HepG2 (cell line): ENCODE data around the gene CEP250. TPM values are rescaled to one million over a fixed set of nuclear protein-coding genes. Genes with fewer than 3 reads are reported as not detected.

ENCODE experiments used
- HMGXB3 ChIP-seq: sonication (generic); formaldehyde crosslinking; IDR thresholded peaks from 2 replicates; pipeline ENCODE4 v1.4.0; 2020; ENCODE audit warnings: missing genetic modification reagents, borderline replicate concordance
- KAT7 ChIP-seq: IDR thresholded peaks from 2 replicates; pipeline ENCODE4 v1.6.1; 2018; ENCODE audit warnings: borderline replicate concordance, missing compliant biosample characterization
- MAX ChIP-seq: IDR thresholded peaks from 2 replicates; pipeline ENCODE4 v1.6.1; 2012; ENCODE audit warnings: inconsistent platforms
- MIER3 ChIP-seq: IDR thresholded peaks from 2 replicates; pipeline ENCODE4 v1.6.1; 2016; ENCODE audit warnings: missing compliant biosample characterization, borderline replicate concordance
- MTF1 ChIP-seq: sonication (generic); formaldehyde crosslinking; IDR thresholded peaks from 2 replicates; pipeline ENCODE4 v1.5.0; 2020; ENCODE audit warnings: missing genetic modification reagents
- NCOA1 ChIP-seq: sonication (generic); formaldehyde crosslinking; IDR thresholded peaks from 2 replicates; pipeline ENCODE4 v1.9.0; 2021; ENCODE audit warnings: missing genetic modification reagents
- NFE2L2 ChIP-seq: fragments of 150-350 bp; IDR thresholded peaks from 2 replicates; pipeline ENCODE4 v1.6.1; 2014; ENCODE audit warnings: low read length
- NFYC ChIP-seq: IDR thresholded peaks from 2 replicates; pipeline ENCODE4 v1.6.1; 2016; ENCODE audit warnings: missing genetic modification reagents, missing compliant biosample characterization
- NR2C2 ChIP-seq: sonication (generic); formaldehyde crosslinking; IDR thresholded peaks from 2 replicates; pipeline ENCODE4 v1.4.0; 2020; ENCODE audit warnings: missing genetic modification reagents, mild to moderate bottlenecking, moderate library complexity, borderline replicate concordance
- PRDM15 ChIP-seq: sonication (generic); formaldehyde crosslinking; IDR thresholded peaks from 2 replicates; pipeline ENCODE4 v1.4.0; 2020; ENCODE audit warnings: missing genetic modification reagents
- SAP130 ChIP-seq: IDR thresholded peaks from 2 replicates; pipeline ENCODE4 v1.6.1; 2016; ENCODE audit warnings: low read depth
- TCF7 ChIP-seq: sonication (generic); IDR thresholded peaks from 2 replicates; pipeline ENCODE4 v1.6.1; 2016; ENCODE audit warnings: antibody characterized with exemption, low read depth
- THAP11 ChIP-seq: IDR thresholded peaks from 2 replicates; pipeline ENCODE4 v1.6.1; 2016; ENCODE audit warnings: missing biosample characterization, missing genetic modification reagents
- ZNF543 ChIP-seq: sonication (generic); formaldehyde crosslinking; IDR thresholded peaks from 2 replicates; pipeline ENCODE4 v1.4.0; 2020; ENCODE audit warnings: mild to moderate bottlenecking, missing genetic modification reagents
- ZNF883 ChIP-seq: sonication (generic); formaldehyde crosslinking; IDR thresholded peaks from 2 replicates; pipeline ENCODE4 v1.5.1; 2020; ENCODE audit warnings: mild to moderate bottlenecking, missing genetic modification reagents; ENCODE audit errors: not compliant biosample characterization
- ZSCAN5A ChIP-seq: sonication (generic); formaldehyde crosslinking; IDR thresholded peaks from 2 replicates; pipeline ENCODE4 v1.8.0; 2022; ENCODE audit warnings: mild to moderate bottlenecking, missing genetic modification reagents, borderline replicate concordance
- ZSCAN9 ChIP-seq: IDR thresholded peaks from 2 replicates; pipeline ENCODE4 v1.6.1; 2016; ENCODE audit warnings: borderline replicate concordance
- polyA plus RNA-seq, 8 experiments: library from polyadenylated mRNA; depleted of rRNA in 3 of 8; stranded (reverse) in 7 of 8; unstranded in 1 of 8; fragments of >200 nt; fragmentation: Illumina TruSeq in 4 of 8; extraction: Trizol in 4 of 8; gene quantifications; 2 replicates each; pipeline versions ENCODE4 v1.2.1 to v1.2.3, GENCODE V29; 2011 to 2016; ENCODE audit warnings: low read depth in 4 of 8, missing spikeins in 1 of 8, mixed read lengths in 1 of 8; ENCODE audit not compliant: insufficient read depth in 1 of 8
- total RNA-seq, 5 experiments: library from RNA; depleted of rRNA; stranded (reverse); fragments of >200 nt; fragmentation: Illumina TruSeq; extraction: Trizol; gene quantifications; 2 replicates each; pipeline ENCODE4 v1.2.3, GENCODE V29; 2016; ENCODE audit warnings: low read depth in 1 of 5
- TF ChIP-seq, protein P1 (sequence below): IDR thresholded peaks from 2 replicates; pipeline ENCODE4 v1.6.1; 2012; ENCODE audit warnings: low read depth, low read length, improper control_type of control experiment

Gene CEP250
- total and polyA plus RNA-seq, 2 of the 13 experiments (the other 11 are each of a cell fraction or from before 2014, with no cell fraction given): 28.8 to 55.3 TPM

GRCh38 chr20:35447082-35447789 lies 8.2 kb upstream of the CEP250 start (continued):
- TF ChIP-seq PRDM15 (CRISPR knock-in tag) (no peak), KAT7 (CRISPR knock-in tag) (0 out of 2 replicates have a peak, but pooled peaks have one; percentile 18), TCF7 (no peak), NR2C2 (CRISPR knock-in tag) (peak; percentile 26; the same call in 1 of the 2 replicates), THAP11 (CRISPR knock-in tag) (0 out of 2 replicates have a peak, but pooled peaks have one; percentile 39), MTF1 (no peak), NCOA1 (0 out of 2 replicates have a peak, but pooled peaks have one; percentile 44), ZNF883 (no peak), ZNF543 (CRISPR knock-in tag) (0 out of 2 replicates have a peak, but pooled peaks have one; percentile 24), NFYC (no peak), ZSCAN5A (no peak), MIER3 (CRISPR knock-in tag) (peak; percentile 59; the same call in 1 of the 2 replicates), SAP130 (CRISPR knock-in tag) (peak; percentile 65; the same call in 1 of the 2 replicates), MAX (peak; percentile 50; the same call in 1 of the 2 replicates), NFE2L2 (no peak), ZSCAN9 (CRISPR knock-in tag) (0 out of 2 replicates have a peak, but pooled peaks have one; percentile 41), HMGXB3 (CRISPR knock-in tag) (peak; percentile 47; the same call in 1 of the 2 replicates)
- TF ChIP-seq, protein P1, sequence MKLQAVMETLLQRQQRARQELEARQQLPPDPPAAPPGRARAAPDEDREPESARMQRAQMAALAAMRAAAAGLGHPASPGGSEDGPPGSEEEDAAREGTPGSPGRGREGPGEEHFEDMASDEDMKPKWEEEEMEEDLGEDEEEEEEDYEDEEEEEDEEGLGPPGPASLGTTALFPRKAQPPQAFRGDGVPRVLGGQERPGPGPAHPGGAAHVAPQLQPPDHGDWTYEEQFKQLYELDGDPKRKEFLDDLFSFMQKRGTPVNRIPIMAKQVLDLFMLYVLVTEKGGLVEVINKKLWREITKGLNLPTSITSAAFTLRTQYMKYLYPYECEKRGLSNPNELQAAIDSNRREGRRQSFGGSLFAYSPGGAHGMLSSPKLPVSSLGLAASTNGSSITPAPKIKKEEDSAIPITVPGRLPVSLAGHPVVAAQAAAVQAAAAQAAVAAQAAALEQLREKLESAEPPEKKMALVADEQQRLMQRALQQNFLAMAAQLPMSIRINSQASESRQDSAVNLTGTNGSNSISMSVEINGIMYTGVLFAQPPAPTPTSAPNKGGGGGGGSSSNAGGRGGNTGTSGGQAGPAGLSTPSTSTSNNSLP: peak; percentile 36; the same call in 1 of the 2 replicates
